ENCODE results near the gene ZFAND3.

The ZFAND3 gene

DNA sequence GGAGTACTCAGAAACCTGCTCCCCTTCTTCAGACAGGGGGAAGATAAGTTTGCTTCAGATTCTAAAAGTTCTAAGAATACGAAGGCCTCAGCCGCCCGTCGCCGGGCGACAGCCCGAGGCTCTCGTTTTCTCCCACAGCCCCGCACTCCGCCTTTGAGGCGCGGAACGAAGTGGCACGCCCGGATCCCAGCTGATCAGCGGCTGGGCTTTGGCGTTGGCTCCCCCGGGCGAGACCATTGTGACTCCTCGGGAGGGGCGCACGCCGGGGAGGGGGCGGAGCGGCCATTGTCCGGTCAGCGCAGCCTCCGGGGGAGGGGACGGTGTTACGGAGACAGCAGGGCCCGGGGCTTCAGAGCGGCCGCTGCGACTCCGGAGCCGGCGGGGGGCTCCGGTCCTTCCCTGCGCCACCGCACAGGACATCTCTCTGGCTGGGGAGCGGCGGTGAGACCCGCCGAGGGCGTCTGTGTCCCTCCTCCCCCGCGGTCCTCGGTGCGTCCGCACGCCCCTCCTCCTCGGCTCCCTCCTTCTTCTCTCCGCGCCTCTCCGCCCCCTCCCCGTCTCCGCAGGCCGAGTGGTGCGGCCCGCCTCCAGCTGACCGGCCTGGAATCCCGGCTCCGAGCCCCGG is at the start of gene ZFAND3:
TSS of gene ZFAND3 (plus strand) at position 551 of the 625 bp plus-strand sequence. CDS start 219 bp downstream, outside the sequence.
- peak; percentile 99 for DNase-seq

- DNase-seq = no peak
These were observed 45.4 kb upstream of the ZFAND3 start for GRCh38 chr6:37774028-37774680.

DNA sequence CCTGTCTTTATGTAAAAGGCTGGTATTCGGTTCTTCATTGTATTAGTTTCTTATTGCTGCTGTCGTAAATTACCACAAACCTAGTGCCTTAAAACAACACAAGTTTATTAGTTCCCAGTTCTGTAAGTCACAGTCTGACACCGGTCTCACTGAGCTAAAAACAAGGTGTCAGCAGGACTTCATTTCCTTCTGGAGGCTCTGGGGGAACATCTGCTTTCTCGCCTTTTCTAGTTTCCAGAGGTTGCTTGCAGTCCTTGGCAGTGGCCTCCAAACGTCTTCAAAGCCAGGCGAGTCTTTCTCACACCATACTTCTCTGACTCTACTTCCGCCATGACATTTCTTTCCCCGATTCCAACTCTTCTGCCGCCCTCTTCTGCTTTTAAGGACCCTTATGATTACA is 43.0 kb upstream of the ZFAND3 start:
- DNase-seq = no peak

- DNase-seq = no peak
These were observed 42.2 kb upstream of the ZFAND3 start for GRCh38 chr6:37777272-37777834.

DNA sequence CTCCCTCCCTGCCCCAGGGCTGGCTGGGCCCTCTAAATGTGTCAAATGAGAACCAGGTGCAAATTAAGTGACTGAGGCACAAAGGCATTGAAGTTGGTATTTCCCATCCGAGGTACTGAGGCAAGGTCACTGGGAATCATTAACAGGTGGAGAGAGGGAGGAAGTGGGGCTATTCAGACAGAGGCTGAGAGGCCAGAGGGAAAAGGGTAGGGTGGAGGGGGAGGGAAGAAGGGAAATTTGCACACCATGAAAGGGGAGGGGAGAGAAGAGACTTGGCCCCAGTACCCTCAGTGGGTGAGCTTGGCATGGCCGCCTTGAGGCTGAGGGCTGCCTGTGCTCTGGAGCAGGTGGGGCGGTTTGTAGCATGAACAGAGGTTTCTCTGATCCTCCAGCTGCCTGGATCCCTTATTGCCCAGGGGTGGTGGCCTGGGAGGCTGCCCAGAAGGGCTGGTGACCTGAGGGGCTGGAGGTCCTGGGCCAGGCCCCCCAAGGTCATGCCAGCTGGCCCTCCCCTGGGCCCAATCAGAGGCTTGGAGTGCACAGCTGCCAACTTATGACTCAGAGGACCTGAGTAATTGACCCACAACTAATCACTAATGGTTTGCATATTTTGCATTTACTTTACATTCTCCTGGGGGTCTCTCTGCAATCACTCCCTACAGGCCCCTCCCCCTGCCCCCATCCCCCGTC is 40.3 kb upstream of the ZFAND3 start:
- no peak for DNase-seq

DNA sequence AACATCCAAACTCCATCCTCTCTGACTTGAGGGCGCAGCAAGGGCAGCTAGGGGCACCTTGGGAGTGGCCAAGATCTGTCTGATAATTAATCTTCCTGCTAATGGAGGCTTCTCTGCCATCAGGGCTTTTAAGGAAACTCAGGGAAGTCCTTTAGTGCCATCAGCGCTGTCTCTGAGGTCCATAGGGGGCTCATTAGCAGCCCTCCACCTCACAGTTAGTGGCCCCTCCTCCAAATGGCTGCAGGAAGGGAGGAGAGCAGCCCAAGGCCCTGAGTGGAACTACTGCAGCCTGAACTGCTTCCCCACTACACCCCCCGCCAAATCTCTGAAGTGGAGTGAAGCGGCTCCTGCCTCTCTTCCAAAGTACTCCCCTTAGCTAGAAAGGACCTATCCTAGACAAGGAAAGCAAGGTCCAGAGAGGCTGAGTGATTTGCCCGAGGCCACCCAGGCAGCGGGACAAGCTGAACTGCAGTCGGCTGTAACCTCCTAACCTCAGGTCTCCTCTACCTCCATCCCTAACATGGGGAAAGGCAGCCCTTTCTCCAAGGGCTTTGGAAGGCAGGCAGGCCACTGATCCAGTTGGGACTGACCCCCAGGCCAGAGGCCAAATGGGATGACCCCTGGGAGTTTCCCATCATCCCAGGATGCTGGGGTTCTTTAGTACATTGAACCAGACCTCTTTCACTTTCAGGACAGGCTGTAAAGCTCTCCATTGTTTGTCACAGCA is 39.5 kb upstream of the ZFAND3 start:
- DNase-seq = no peak

GRCh38 chr6:37781788-37782187 is 37.7 kb upstream of the ZFAND3 start:
- no peak for DNase-seq

GRCh38 chr6:37783025-37783855 is 36.3 kb upstream of the ZFAND3 start:
- peak; percentile 79 for DNase-seq

GRCh38 chr6:37783856-37784584 is 35.5 kb upstream of the ZFAND3 start:
- peak; percentile 81 for DNase-seq

DNA sequence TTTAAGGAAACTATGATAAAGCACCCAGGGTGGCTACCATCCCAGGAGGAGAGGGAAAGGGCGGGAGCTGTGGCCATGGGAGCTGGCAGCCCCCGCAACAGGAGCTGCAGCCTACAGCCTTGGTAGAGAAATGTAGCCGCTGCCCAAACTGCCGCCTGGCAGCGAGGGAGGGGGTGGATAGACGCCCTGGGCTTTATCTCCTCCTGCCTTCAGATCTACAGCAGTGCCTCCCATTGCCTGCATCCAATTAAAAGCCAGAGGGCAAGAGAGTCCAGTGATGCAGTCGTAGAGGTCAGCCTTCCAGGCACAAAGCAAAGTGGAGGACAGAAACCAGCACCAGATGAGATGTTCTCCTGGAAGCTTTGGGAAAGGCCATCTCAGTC is 35.0 kb upstream of the ZFAND3 start:
- DNase-seq = peak; percentile 85

DNA sequence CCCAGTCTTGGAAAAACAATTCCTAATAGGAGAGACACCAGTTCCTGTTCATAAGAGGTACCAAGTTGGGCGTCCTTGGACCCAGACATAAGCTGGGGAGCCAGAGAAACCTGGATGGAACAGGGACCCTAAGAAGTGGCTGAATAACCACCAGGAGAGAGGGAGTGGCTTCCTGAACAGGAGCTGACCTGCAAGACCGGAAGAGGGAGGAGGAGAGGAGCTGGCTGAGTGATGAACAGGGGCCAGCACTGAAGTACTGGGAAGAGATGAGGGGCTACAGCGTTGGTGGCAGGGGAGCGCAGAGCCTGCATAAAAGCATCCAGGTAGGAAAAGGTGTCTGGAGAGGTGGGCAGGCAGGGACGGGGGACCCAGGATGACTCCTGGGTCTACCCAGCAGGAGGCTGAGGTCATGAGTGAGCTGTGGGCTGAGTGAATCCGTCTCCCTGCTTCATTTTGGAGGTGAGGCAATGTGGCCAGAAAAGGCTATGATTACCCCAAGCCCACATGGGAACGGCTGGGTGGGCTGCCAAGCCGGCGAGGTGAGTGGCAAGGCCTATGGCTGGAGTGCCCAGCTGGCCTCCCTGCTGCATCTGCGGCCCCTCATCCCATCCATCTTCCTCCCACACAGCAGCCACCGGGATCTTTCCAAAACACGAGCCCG is 34.4 kb upstream of the ZFAND3 start:
- DNase-seq = peak; percentile 85

DNA sequence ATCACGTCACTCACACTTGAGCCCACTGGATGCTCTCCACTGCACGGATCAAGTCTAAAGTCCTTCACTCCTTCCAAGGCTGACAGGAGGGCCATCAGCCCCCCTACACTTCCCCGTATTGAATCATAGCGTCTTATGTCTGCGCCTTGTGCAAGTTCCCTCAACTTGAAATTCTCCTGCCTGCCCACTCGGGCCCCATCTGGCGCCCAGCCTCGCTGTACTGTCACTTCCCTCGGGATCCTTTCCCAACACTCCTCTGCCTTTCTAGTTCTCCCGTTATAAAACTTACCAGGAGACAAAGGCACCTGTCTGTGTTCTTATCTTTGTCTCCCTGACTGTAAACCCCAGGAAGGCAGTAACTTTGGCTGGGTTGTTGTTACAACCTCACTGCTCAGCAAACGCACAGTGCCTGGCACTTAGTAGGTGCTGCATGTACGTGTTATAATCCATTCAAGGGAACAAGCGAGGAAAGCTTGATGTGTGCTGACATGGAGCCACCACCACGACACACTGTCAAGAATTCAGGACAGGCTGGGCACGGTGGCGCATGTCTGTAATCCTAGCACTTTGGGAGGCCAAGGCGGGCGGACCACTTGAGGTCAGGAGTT is 33.8 kb upstream of the ZFAND3 start:
- DNase-seq = no peak

DNA sequence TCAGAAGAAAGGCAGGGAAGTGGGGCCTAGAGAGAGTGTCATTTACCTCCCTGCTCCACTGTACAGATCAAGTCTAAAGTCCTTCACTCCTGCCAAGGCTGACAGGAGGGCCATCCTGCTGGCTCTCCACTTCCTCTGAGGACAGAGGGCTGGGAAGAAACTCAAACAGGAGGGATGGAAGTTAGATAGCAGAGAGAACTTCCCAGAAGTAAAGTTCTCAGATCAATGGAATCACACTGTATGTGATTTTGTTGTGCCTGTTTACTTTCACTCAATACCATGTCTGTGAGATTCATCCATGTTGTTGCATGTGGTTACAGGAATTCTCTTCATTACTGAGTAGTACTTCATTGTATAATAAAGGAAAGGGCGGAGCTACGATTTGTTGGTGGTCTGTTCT is 32.3 kb upstream of the ZFAND3 start:
- DNase-seq = no peak

GRCh38 chr6:37788259-37788658 is 31.3 kb upstream of the ZFAND3 start:
- no peak for DNase-seq

GRCh38 chr6:37791156-37791919 is 28.2 kb upstream of the ZFAND3 start:
- DNase-seq = peak; percentile 99

DNA sequence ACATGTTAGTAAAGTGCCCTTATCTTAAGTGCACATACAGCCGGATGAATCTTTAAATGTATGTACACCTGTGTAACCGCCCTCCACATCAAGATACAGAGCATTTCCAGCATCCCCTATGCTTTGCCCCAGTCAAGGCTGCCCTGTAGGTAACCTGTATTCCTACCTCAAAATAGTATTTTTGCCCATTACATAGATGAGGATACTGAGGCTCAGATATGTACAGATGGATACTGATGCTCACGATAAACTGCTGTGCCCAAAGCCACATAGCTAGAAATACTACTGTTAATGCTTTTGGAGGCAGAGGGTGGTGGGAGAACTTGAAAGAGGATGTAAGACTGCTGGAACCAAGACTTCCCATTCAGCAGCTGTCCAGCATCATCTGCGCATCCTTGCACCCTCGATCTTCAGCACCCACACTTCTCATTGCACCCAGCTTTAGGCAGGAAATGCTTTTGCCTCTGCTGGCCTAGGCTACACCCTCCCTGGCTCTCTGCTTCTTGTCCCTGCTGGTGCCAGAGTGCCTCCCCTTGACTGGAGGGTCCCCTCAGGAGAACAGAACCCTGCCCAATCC is 27.0 kb upstream of the ZFAND3 start:
- DNase-seq = no peak

DNA sequence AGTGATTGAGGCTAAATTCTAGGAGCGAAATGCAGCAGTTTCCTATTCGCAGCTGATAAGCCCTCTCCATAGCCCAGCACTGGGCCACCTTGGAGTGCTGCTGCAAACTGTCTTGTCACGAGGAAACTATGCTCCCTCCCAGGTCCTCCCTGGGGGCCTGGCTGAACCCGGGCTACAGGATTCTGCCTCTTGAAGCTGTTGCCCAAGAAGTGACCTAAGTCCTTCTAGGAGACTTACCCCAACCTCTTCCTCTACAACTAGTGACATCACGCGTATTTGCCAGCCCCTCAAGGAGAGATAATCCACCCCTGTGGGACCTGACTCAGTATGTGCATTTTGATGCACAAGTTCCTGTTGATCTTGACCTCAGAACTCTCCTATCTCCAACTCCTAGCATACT is 26.5 kb upstream of the ZFAND3 start:
- no peak for DNase-seq

GRCh38 chr6:37794825-37795224 is 24.7 kb upstream of the ZFAND3 start:
- DNase-seq = no peak
